Pulmonary artery endothelial cell (primary cell): ENCODE data around the gene ENTPD2. TPM values are rescaled to one million over a fixed set of nuclear protein-coding genes. Genes with fewer than 3 reads are reported as not detected.

Experiments used
- DNase-seq: peaks from one replicate; pipeline ENCODE4 v3.0.0-alpha.2; 2011; ENCODE audit warnings: low read depth, low spot score
- total RNA-seq: library from RNA; depleted of rRNA; stranded (reverse); fragments of >200 nt; gene quantifications from 2 replicates; pipeline ENCODE4 v1.2.3, GENCODE V29; 2014

The ENTPD2 gene
- total RNA-seq, 1 donor from 2014 or later: not detected

- no peak for DNase-seq
Observed at GRCh38 chr9:137018761-137019559, 34.9 kb downstream of the ENTPD2 start.

GRCh38 chr9:137017791-137018497 is 35.9 kb downstream of the ENTPD2 start:
- DNase-seq: no peak

GRCh38 chr9:137017071-137017470 is 36.8 kb downstream of the ENTPD2 start:
- no peak for DNase-seq

- no peak for DNase-seq
Observed at GRCh38 chr9:137016436-137016835, 37.4 kb downstream of the ENTPD2 start.

GRCh38 chr9:137015976-137016375 is 37.9 kb downstream of the ENTPD2 start:
- no peak for DNase-seq

- no peak for DNase-seq
Observed at GRCh38 chr9:137015540-137015930, 38.3 kb downstream of the ENTPD2 start.

- no peak for DNase-seq
Observed at GRCh38 chr9:137014776-137015539, 38.9 kb downstream of the ENTPD2 start.

- DNase-seq: no peak
Observed at GRCh38 chr9:137014166-137014565, 39.7 kb downstream of the ENTPD2 start.

- DNase-seq: no peak
Observed at GRCh38 chr9:137013571-137013940, 40.3 kb downstream of the ENTPD2 start.

- DNase-seq: no peak
Observed at GRCh38 chr9:137012694-137013570, 40.9 kb downstream of the ENTPD2 start.

GRCh38 chr9:137011907-137012675 is 41.8 kb downstream of the ENTPD2 start:
- no peak for DNase-seq

GRCh38 chr9:137011156-137011555 is 42.7 kb downstream of the ENTPD2 start:
- DNase-seq: no peak

GRCh38 chr9:137009938-137010732 is 43.7 kb downstream of the ENTPD2 start:
- DNase-seq: no peak

- no peak for DNase-seq
Observed at GRCh38 chr9:137009217-137009616, 44.6 kb downstream of the ENTPD2 start.

GRCh38 chr9:137008312-137008711 is 45.5 kb downstream of the ENTPD2 start:
- no peak for DNase-seq

GRCh38 chr9:137007816-137008270 is 46.0 kb downstream of the ENTPD2 start:
- DNase-seq: no peak

GRCh38 chr9:137007108-137007815 is 46.6 kb downstream of the ENTPD2 start:
- DNase-seq: no peak

- no peak for DNase-seq
Observed at GRCh38 chr9:137006116-137007003, 47.5 kb downstream of the ENTPD2 start.
